GM18511 (cell line): ENCODE measurements around the gene DHRS4L2.

ENCODE experiments used
- ATAC-seq: cut with Tn5 transposase; IDR thresholded peaks from one replicate; pipeline ENCODE4 v1.9.1; 2021; ENCODE audit warnings: mild to moderate bottlenecking, moderate library complexity; ENCODE audit not compliant: unreplicated experiment

DHRS4L2 gene

DNA sequence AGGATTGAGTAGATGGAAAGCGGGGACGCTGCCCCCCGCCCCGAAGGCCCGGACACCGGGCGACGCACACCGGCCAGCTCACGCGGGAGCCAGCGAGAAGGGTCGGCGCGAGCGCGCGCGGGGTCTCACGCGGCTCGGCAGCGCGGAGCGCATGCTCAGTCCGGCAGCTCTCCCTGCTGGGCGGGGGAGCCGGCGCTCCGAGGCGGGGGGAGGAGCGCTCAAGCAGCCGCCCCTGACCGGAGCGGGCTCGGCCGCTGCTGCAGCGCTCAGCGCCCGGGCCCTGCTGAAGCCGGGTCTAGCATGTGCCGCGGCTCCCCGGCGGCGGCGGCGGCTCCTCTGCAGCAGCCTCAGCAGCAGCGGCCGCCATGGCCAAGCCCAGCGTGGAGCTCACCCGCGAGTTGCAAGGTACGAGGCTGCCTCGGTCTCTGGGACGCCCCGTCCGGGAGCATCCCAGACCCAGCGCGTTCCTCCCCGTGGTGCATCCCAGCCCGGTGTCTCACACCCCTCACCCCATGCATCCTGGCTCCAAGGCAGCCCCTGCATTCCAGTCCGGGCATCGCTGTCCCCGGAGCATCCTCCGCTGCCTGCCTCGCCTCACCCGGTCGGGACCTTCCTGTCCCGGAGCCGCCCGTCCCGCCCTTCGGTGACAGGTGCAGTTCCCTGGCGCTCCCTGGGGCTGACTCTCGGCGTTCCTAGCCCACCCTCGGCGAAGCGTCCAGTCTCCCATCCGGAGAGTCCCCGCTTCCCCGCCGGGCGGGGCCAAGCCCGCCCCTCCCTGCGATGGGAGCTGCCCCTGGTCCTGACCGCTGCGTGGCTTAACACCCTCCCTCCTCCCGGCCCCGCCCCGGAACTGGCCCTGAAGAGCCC is 63.3 kb downstream of the DHRS4L2 start, which contains the start of gene CARMIL3:
Gene CARMIL3 (plus strand): TSS at position 221 of the 867 bp plus-strand sequence. CDS start 145 bp downstream, at position 366.
- peak; percentile 78 for ATAC-seq

DNA sequence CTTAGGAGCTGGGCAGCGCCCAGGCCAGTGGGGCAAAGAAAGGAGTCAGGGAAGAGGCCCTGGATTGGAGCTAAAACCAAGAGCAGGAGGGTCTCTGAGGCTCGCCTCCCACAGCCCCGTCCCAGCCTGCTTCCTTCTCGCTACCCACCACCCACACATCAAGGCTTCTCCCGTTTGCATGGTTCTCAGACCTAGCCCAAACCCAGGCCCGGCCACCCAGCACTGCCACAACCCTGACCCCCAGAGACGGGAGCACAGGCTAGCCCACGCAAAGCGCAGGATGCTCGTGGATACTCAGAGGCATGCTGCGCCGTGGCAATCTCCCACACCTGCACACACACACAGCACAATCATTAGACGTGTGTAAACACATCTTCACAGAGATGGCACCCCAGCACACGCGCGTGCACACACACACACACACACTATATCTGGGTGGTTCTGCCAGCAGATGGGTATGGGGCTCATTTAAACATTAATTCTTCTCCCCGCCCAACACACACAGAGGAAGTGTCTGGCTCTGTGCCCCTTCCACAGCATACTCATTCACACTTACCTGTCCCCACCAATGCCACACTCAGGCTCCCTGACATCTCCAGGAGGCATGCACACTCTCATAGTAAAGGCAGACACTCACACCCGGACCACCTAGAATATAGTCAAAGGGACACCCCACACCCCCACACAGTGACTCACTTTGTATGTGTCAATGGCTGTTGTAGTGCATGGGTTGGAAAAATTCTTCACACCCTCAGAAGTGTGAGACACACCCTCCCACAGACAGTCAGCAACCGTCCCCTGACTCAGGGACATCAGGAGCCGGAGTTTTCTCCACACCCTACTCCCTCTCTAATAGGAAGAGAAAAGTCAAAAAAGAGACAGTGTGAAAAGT is 64.2 kb downstream of the DHRS4L2 start:
- ATAC-seq: no peak

DNA sequence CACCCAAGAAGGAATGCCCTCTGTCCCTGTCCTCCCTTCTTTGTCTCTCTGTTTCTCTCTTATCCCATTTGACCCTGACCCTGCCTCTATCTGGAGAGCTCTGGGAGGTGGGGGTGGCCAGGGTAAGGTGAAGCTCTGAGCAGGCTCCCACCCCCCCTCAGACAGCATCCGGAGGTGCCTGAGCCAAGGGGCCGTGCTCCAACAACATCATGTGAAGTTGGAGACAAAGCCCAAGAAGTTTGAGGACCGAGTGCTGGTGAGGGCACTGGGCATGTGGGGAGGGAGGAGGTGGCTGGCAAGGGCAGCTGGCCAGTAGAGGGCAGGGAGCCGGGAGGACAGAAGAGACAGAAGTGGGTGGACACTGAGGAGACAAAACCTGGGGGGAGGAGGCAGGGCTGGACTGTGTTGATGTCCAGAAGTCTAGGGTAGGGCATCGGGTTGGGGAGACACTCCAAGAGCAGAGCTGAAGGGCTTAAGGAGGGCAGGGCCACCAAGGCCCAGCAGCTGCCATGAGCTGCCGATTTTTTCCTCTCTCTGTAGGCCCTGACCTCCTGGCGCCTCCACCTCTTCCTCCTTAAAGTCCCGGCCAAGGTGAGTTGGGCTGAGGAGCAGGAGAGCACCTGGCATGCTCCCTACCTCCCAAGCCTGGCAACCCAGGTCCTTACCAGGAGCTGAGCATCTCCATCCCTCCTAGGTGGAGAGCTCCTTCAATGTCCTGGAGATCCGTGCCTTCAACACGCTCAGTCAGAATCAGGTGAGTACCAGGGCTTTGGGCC is 65.0 kb downstream of the DHRS4L2 start:
- no peak for ATAC-seq

DNA sequence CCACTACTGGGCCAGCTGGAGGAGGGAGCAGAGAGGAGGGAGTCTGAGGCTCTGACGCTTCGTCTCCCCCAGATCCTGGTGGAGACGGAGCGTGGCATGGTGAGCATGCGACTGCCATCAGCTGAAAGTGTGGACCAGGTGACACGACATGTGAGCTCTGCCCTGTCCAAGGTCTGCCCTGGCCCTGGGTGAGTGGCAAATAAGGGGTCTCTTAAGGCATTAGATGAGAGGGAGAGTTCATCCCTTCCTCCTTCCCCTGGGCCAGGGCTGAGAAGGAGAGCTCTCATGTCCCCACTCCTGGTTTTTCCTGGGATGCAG is 65.6 kb downstream of the DHRS4L2 start:
- ATAC-seq: no peak

DNA sequence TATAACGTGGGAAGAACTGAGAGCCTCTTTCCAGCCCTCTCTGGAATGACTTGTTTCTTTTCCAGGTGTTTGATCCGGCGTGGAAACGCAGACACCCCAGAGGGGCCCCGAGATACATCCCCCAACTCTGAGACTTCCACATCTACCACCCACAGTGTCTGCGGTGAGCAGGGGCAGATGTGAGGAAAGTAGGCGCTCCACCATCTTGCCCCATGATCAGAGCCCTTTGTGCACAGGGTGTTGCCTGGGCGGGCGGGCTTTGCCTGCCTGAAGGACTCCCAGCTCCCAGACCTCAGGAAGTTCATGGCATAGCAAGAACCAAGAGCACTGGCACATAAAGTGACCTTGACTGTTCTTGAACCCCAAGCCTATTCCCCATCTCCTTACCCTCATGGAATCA is 65.9 kb downstream of the DHRS4L2 start:
- no peak for ATAC-seq
